ENCODE measurements around the gene MEGF11.

MEGF11 gene

DNA sequence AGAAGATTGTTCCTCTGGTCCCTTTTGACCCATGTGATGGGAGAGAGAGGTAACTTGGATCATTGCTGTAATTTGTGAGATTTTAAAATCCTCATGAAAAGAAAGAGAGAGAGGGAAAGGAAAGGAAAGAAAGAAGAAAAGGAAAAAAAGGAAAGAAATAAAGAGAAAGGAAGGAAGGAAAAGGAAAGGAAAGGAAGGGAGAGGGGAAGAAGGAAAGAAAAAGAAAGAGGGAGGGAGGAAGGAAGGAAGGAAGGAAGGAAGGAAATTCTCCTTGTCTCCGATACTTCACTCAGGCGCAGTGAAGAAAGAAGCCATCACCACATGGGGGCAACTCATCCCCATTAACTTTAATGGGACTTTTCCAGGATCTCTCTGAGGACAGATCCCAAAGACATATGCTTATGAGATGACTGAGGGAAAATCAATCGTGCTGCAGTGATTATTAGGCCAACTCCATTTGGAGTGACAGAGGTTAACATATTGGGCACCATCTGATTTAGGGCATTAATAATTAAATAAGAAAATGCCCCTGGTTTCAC, 123.0 kb downstream of the MEGF11 start:
- Histone ChIP-seq H3K79me2 (ENCODE audit: insufficient read depth, low read length) (no peaks in the 10 kb centered on the region), H2AFZ (ENCODE audit: low read length) (no peak overlapping the region), H4K20me1 (ENCODE audit: insufficient read depth, low read length, poor library complexity, severe bottlenecking) (no peaks in the 10 kb centered on the region), H3F3A (ENCODE audit: low read depth) (no peaks in the 10 kb centered on the region), H3K9me2 (replicated peaks; ENCODE audit: low read depth, low read length) (no peaks in the 10 kb centered on the region), H3K4me1 (ENCODE audit: insufficient read depth, low read length, poor library complexity, severe bottlenecking) (peaks cover 10% of the 10 kb centered on the region), H3K9me3 (ENCODE audit: insufficient read depth, low read depth, low read length) (no peaks in the 10 kb centered on the region), H3K9ac (ENCODE audit: low read depth, low read length, poor library complexity, severe bottlenecking) (no peak overlapping the region), H3K4me3 (ENCODE audit: low read length, poor library complexity, severe bottlenecking) (no peak overlapping the region), H3K27me3 (ENCODE audit: insufficient read depth, low read length, poor library complexity, severe bottlenecking) (no peaks in the 10 kb centered on the region), H3K4me2 (ENCODE audit: low read depth, low read length, poor library complexity, severe bottlenecking) (no peak overlapping the region), H3K36me3 (ENCODE audit: insufficient read depth, low read length) (no peaks in the 10 kb centered on the region)
- TF ChIP-seq, protein P1, sequence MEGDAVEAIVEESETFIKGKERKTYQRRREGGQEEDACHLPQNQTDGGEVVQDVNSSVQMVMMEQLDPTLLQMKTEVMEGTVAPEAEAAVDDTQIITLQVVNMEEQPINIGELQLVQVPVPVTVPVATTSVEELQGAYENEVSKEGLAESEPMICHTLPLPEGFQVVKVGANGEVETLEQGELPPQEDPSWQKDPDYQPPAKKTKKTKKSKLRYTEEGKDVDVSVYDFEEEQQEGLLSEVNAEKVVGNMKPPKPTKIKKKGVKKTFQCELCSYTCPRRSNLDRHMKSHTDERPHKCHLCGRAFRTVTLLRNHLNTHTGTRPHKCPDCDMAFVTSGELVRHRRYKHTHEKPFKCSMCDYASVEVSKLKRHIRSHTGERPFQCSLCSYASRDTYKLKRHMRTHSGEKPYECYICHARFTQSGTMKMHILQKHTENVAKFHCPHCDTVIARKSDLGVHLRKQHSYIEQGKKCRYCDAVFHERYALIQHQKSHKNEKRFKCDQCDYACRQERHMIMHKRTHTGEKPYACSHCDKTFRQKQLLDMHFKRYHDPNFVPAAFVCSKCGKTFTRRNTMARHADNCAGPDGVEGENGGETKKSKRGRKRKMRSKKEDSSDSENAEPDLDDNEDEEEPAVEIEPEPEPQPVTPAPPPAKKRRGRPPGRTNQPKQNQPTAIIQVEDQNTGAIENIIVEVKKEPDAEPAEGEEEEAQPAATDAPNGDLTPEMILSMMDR (conservative IDR thresholded peaks at IDR 0.05; ENCODE audit: low read length): no peak
- TF ChIP-seq EZH2phosphoT487 (IDR thresholded peaks at IDR 0.05; ENCODE audit: borderline replicate concordance): no peak

DNA sequence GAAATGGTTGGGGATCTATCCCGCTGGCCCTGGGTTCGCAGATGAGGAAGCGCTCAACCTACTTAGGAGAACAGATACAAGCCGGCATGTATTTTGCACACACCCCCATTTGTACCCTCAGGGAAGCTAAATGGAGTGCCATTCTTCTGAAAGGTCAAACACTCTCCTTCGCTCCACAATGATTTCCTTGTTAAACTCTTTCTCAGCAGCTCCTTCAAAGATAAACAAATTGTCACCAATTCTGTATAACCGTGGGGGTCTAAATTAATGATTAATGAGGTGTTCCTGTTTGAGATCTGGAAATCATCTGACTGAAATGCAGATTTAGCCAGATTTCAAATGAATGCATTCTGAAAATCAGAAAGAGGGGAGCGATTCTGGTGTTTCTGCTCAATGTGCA, 124.0 kb downstream of the MEGF11 start:
- Histone ChIP-seq H3K9me2 (replicated peaks; ENCODE audit: low read depth, low read length) (no peaks in the 10 kb centered on the region), H3K9me3 (ENCODE audit: insufficient read depth, low read depth, low read length) (no peaks in the 10 kb centered on the region), H3K9ac (ENCODE audit: low read depth, low read length, poor library complexity, severe bottlenecking) (no peak overlapping the region), H4K20me1 (ENCODE audit: insufficient read depth, low read length, poor library complexity, severe bottlenecking) (no peaks in the 10 kb centered on the region), H3K4me2 (ENCODE audit: low read depth, low read length, poor library complexity, severe bottlenecking) (no peak overlapping the region), H3F3A (ENCODE audit: low read depth) (no peaks in the 10 kb centered on the region), H2AFZ (ENCODE audit: low read length) (no peak overlapping the region), H3K36me3 (ENCODE audit: insufficient read depth, low read length) (no peaks in the 10 kb centered on the region), H3K4me3 (ENCODE audit: low read length, poor library complexity, severe bottlenecking) (no peak overlapping the region), H3K27me3 (ENCODE audit: insufficient read depth, low read length, poor library complexity, severe bottlenecking) (no peaks in the 10 kb centered on the region), H3K4me1 (ENCODE audit: insufficient read depth, low read length, poor library complexity, severe bottlenecking) (peaks cover 5% of the 10 kb centered on the region), H3K79me2 (ENCODE audit: insufficient read depth, low read length) (no peaks in the 10 kb centered on the region)
- no peak for TF ChIP-seq EZH2phosphoT487 (IDR thresholded peaks at IDR 0.05; ENCODE audit: borderline replicate concordance)
- TF ChIP-seq, protein P1 (conservative IDR thresholded peaks at IDR 0.05; ENCODE audit: low read length): no peak

DNA sequence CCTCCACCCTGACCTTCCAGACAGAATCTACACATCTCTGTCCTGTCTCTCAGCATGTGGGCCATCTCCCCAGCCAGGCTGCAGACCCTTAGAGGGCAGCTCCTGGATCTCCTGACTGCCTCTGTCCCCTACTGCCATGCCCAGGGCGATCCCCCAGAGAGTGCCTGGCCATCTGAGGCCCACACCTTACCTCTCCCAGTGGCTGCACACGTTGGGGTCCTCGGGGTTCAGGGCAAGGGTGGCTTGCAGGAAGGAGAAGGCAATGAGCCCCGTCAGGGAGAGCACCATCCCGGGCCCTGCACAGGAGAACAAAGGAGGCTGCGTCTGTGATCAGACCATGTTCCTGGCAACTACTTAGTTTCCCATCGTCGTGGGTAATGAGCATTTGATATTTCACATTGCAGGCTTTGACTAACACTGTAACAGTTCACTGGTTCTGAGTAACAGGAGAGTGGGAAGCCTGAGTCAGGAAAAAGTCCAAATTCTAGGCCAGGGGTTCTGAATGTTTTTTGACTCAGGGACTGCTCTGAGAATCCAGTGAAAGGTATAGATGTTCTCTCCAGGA, 125.4 kb downstream of the MEGF11 start:
- Histone ChIP-seq H3K79me2 (ENCODE audit: insufficient read depth, low read length) (no peaks in the 10 kb centered on the region), H3K27me3 (ENCODE audit: insufficient read depth, low read length, poor library complexity, severe bottlenecking) (no peaks in the 10 kb centered on the region), H3K9ac (ENCODE audit: low read depth, low read length, poor library complexity, severe bottlenecking) (no peak overlapping the region), H3K9me3 (ENCODE audit: insufficient read depth, low read depth, low read length) (no peaks in the 10 kb centered on the region), H3K9me2 (replicated peaks; ENCODE audit: low read depth, low read length) (no peaks in the 10 kb centered on the region), H3K36me3 (ENCODE audit: insufficient read depth, low read length) (no peaks in the 10 kb centered on the region), H3K4me1 (ENCODE audit: insufficient read depth, low read length, poor library complexity, severe bottlenecking) (peaks cover 5% of the 10 kb centered on the region), H3K4me3 (ENCODE audit: low read length, poor library complexity, severe bottlenecking) (no peak overlapping the region), H2AFZ (ENCODE audit: low read length) (no peak overlapping the region), H3K4me2 (ENCODE audit: low read depth, low read length, poor library complexity, severe bottlenecking) (no peak overlapping the region), H3F3A (ENCODE audit: low read depth) (no peaks in the 10 kb centered on the region), H4K20me1 (ENCODE audit: insufficient read depth, low read length, poor library complexity, severe bottlenecking) (no peaks in the 10 kb centered on the region)
- TF ChIP-seq, protein P1 (conservative IDR thresholded peaks at IDR 0.05; ENCODE audit: low read length): no peak
- no peak for TF ChIP-seq EZH2phosphoT487 (IDR thresholded peaks at IDR 0.05; ENCODE audit: borderline replicate concordance)
